Activated B cell treated with CpG ODN at 0.5 μM for 24 hours (primary cell): ENCODE data around the gene PLEKHM3. TPM values are rescaled to one million over a fixed set of nuclear protein-coding genes. Genes with fewer than 3 reads are reported as not detected.

Source experiments
- ATAC-seq: fragments of 200-7000 bp; cut with Tn5 transposase; one replicate; pipeline ENCODE4 v1.10.0; 2021; ENCODE audit warnings: low read depth, mild to moderate bottlenecking, moderate library complexity
- CTCF ChIA-PET: fragments of 350-600 bp; sonication (Branson Sonifier 250); formaldehyde crosslinking; loops from one replicate; lab custom pipeline; 2021; ENCODE audit warnings: antibody characterized with exemption; lab: Charles Lee
- POLR2A ChIA-PET: fragments of 350-600 bp; sonication (Branson Sonifier 250); formaldehyde crosslinking; loops from one replicate; lab custom pipeline; 2021; ENCODE audit warnings: antibody characterized with exemption; lab: Charles Lee
- DNase-seq: peaks from one replicate; pipeline ENCODE4 v3.0.0; 2022
- H3K27ac Mint-ChIP-seq: one replicate; pipeline ENCODE4 v1.8.0; 2020; ENCODE audit warnings: mixed read lengths
- H3K27me3 Mint-ChIP-seq: one replicate; pipeline ENCODE4 v1.8.0; 2021; ENCODE audit warnings: mixed read lengths
- H3K36me3 Mint-ChIP-seq: one replicate; pipeline ENCODE4 v1.8.0; 2021; ENCODE audit warnings: low read depth, mixed read lengths
- H3K4me1 Mint-ChIP-seq: one replicate; pipeline ENCODE4 v1.8.0; 2021; ENCODE audit warnings: mixed read lengths
- H3K4me3 Mint-ChIP-seq: one replicate; pipeline ENCODE4 v1.8.0; 2020; ENCODE audit warnings: mild to moderate bottlenecking, mixed read lengths
- H3K9me3 Mint-ChIP-seq: one replicate; pipeline ENCODE4 v1.8.0; 2020; ENCODE audit warnings: mixed read lengths
- intact Hi-C: fragments of 100-400 bp; cut with micrococcal nuclease; formaldehyde crosslinking; loops from one replicate; pipeline ENCODE4 v1.15.1; 2024
- total RNA-seq: library from RNA; stranded (reverse); gene quantifications from 2 replicates; pipeline ENCODE4 v1.2.3, GENCODE V29; 2022
- TF ChIP-seq, protein P1 (sequence below): fragments of 200-600 bp; IDR thresholded peaks from one replicate; pipeline ENCODE4 v1.8.0; 2022; ENCODE audit warnings: antibody characterized with exemption, mild to moderate bottlenecking

Gene PLEKHM3
- total RNA-seq, 1 donor from 2014 or later: 12.0 TPM

DNA sequence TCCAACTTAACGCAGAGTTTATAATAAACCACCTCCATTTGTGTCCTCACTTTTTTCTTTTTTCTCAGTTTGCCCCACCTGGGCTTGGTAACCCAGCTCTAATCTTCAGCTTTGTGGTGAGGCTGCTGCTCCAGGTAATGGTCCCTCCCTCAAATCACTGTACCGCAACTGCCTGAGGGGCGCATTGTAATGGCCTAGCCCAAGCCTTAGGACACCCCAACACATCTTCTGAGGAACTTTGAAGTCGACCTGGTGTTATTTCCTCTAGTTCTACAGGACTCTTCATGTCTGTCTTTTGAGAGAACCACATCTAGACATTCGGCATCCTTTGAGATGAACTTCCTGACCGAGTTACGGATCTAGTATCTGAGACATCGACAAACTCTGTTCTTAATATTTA is 99.7 kb downstream of the PLEKHM3 start:
- H3K4me1 Mint-ChIP-seq: no peaks in the 10 kb centered on the region
- TF ChIP-seq, protein P1, sequence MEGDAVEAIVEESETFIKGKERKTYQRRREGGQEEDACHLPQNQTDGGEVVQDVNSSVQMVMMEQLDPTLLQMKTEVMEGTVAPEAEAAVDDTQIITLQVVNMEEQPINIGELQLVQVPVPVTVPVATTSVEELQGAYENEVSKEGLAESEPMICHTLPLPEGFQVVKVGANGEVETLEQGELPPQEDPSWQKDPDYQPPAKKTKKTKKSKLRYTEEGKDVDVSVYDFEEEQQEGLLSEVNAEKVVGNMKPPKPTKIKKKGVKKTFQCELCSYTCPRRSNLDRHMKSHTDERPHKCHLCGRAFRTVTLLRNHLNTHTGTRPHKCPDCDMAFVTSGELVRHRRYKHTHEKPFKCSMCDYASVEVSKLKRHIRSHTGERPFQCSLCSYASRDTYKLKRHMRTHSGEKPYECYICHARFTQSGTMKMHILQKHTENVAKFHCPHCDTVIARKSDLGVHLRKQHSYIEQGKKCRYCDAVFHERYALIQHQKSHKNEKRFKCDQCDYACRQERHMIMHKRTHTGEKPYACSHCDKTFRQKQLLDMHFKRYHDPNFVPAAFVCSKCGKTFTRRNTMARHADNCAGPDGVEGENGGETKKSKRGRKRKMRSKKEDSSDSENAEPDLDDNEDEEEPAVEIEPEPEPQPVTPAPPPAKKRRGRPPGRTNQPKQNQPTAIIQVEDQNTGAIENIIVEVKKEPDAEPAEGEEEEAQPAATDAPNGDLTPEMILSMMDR: no peak
- ChIA-PET POLR2A (no interaction called here), CTCF (no interaction called here)
- intact Hi-C loops: no loop called here
- no peaks in the 10 kb centered on the region for H3K27me3 Mint-ChIP-seq
- DNase-seq: no peak
- H3K36me3 Mint-ChIP-seq: peaks cover 44% of the 10 kb centered on the region
- no peak overlapping the region for H3K27ac Mint-ChIP-seq
- no peaks in the 10 kb centered on the region for H3K9me3 Mint-ChIP-seq
- no peak for ATAC-seq
- H3K4me3 Mint-ChIP-seq: no peak overlapping the region

DNA sequence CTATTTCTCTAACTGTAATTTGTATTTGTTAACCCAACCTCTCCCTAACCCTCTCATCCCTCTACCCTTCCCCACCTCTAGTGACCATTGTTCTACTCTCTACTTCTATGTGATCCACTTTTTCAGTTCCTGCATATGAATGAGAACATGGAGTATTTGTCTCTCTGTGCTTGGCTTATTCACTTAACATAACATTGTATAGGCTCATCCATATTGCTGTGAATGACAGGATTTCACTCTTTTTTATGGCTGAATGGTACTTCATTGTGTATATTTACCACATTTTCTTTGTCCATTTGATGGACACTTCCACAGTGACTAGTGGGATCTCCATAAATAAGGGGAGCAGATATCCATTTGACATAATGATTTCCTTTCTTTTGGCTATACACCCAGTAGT is 103.7 kb downstream of the PLEKHM3 start:
- no peak overlapping the region for H3K4me3 Mint-ChIP-seq
- CTCF ChIA-PET: no interaction called here

DNA sequence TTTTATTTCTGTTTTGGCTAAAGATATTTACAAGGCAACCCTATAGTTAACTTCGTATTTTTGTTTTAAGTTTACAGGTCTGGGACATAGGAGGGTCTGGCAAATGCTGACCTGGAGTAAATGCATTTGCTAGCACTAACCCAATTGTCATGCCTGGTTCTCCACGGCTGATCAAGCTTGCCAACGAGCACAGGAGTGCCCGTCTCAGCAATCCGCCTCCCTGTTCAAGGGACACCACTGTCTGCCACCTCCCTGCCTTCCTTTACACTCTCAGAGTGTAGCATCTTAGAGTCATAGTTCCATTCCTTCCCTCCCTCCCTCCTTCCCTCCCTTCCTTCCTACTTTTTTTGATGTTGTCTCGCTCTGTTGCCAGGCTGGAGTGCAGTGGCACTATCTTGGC is 104.6 kb downstream of the PLEKHM3 start:
- ChIA-PET CTCF (no interaction called here), POLR2A (no interaction called here)
- Mint-ChIP-seq H3K27me3 (no peaks in the 10 kb centered on the region), H3K4me3 (no peak overlapping the region), H3K36me3 (peaks cover 37% of the 10 kb centered on the region), H3K27ac (no peak overlapping the region), H3K4me1 (no peaks in the 10 kb centered on the region), H3K9me3 (no peaks in the 10 kb centered on the region)
- DNase-seq: no peak
- ATAC-seq: no peak
- intact Hi-C loops: no loop called here
- TF ChIP-seq, protein P1: no peak

More for the DNA sequence above, 103.7 kb downstream of the PLEKHM3 start:
- DNase-seq: no peak
- no peaks in the 10 kb centered on the region for H3K27me3 Mint-ChIP-seq
- intact Hi-C loops: no loop called here
- TF ChIP-seq, protein P1: no peak
- POLR2A ChIA-PET: no interaction called here
- no peak for ATAC-seq
- peaks cover 41% of the 10 kb centered on the region for H3K36me3 Mint-ChIP-seq
- H3K27ac Mint-ChIP-seq: no peak overlapping the region
- no peaks in the 10 kb centered on the region for H3K9me3 Mint-ChIP-seq
- no peaks in the 10 kb centered on the region for H3K4me1 Mint-ChIP-seq

DNA sequence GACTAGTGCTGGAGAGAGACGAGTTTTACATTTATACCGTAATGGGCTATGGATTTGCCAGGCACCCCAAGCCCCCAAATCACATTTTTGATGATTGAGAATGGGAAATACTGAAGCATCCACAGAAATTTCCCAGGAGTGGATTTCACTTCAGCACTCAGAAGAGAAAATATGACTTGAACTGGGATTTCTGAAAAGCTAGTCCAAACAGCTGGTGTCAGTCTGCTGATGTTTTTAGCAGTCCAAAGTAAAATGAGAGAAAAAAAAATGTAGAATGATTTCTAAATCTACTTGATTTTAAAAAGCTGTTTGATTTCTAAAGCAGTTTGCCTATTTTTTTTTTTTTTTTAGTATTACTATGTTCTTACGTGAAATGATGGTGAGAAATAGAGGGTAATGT is 105.0 kb downstream of the PLEKHM3 start:
- no peak overlapping the region for H3K4me3 Mint-ChIP-seq
- POLR2A ChIA-PET: no interaction called here
- H3K4me1 Mint-ChIP-seq: no peaks in the 10 kb centered on the region
- ATAC-seq (no peak), DNase-seq (no peak)
- H3K27me3 Mint-ChIP-seq: no peaks in the 10 kb centered on the region
- no peaks in the 10 kb centered on the region for H3K9me3 Mint-ChIP-seq
- CTCF ChIA-PET: no interaction called here
- peaks cover 36% of the 10 kb centered on the region for H3K36me3 Mint-ChIP-seq
- no peak overlapping the region for H3K27ac Mint-ChIP-seq
- intact Hi-C loops: no loop called here
- TF ChIP-seq, protein P1: no peak

DNA sequence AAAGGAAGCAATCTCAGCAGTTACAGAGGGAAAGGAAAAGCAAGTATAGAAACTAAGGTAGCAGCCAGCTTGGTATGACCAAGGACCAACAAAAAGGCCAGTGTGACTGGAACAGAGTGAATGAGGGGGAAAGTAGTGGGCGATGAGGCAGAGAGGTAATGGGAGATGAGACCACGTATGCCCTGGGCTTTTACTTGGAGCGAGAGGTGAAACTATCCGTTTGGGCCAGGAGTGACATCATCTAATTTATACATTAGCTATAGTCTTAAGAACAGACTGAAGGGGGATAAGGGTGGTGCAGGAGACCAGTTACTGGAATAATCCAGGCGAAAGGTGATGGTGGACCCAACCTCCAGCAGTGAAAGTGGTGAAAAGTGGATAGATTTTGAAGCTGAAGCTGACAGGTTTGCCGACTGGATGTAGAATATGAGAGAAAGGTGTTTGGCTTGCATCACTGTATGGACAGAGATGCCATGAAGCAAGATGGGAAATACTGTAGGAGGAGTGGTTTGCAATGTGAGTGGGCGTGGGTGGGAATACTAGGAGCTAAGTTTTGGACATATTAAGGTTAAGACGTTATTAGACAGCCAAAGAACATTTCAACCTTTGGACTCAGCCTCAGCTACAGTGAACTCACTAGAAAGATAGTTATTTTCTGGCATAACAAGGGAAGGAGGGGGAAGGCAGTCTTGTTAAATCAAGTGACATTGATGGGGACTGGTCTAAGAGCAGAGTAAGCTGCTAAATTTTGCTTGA is 106.0 kb downstream of the PLEKHM3 start:
- no peak for ATAC-seq
- Mint-ChIP-seq H3K9me3 (no peaks in the 10 kb centered on the region), H3K27ac (no peak overlapping the region), H3K4me1 (no peaks in the 10 kb centered on the region), H3K36me3 (peaks cover 32% of the 10 kb centered on the region), H3K4me3 (no peak overlapping the region), H3K27me3 (no peaks in the 10 kb centered on the region)
- intact Hi-C loops: no loop called here
- no peak for DNase-seq
- ChIA-PET POLR2A (interaction anchor here (0.6 kb wide), 1 partner anchor 1060 kb away, joined by 3 read pairs; no protein-coding TSS in a partner anchor), CTCF (no interaction called here)
- TF ChIP-seq, protein P1: no peak
